GM12878 (cell line): Measurements from ENCODE around the gene RAMP2. TPM values are rescaled to one million over a fixed set of nuclear protein-coding genes. Genes with fewer than 3 reads are reported as not detected.

Source experiments
- ATAC-seq: fragments of 200-7000 bp; cut with Tn5 transposase; 3 replicates; pipeline ENCODE4 v1.9.1; 2020; ENCODE audit warnings: mild to moderate bottlenecking, moderate library complexity
- BruUV-seq: library from RNA; stranded (reverse); fragments of 400-500 nt; replicated peaks from 2 replicates; lab custom pipeline; 2021; lab: Mats Ljungman, UMichigan
- CTCF ChIA-PET: fragments of 300-600 bp; sonication (Branson Sonifier 250); formaldehyde crosslinking; extraction: SDS; loops from one replicate; lab custom pipeline; 2021; ENCODE audit warnings: inconsistent platforms; lab: Yijun Ruan, JAX
- POLR2A ChIA-PET: fragments of 350-600 bp; formaldehyde crosslinking; extraction: SDS; loops from one replicate; lab custom pipeline; 2021; ENCODE audit warnings: inconsistent platforms; lab: Charles Lee
- RAD21 ChIA-PET: fragments of 300-600 bp; sonication (Branson Sonifier 250); formaldehyde crosslinking; loops from one replicate; lab custom pipeline; 2023; ENCODE audit warnings: antibody characterized with exemption; ENCODE audit not compliant: unreplicated experiment; lab: Charles Lee
- SMC1A ChIA-PET: fragments of 300-600 bp; sonication (Branson Sonifier 250); formaldehyde crosslinking; loops from one replicate; lab custom pipeline; 2023; ENCODE audit not compliant: unreplicated experiment, uncharacterized antibody; lab: Charles Lee
- DNase-seq: peaks from one replicate; pipeline ENCODE4 v3.0.0-alpha.2; 2011; ENCODE audit warnings: low read depth, low spot score
- FAIRE-seq: peaks from 3 replicates; lab custom pipeline; 2011; peaks lifted over from hg19 to GRCh38; lab: Jason Lieb, UNC
- H2AFZ ChIP-seq: 2 replicates; pipeline ENCODE4 v1.6.0; 2011; ENCODE audit warnings: low read depth, low read length, control low read depth; ENCODE audit not compliant: control insufficient read depth
- H3K27ac ChIP-seq: 2 replicates; pipeline ENCODE4 v1.5.1; 2011; ENCODE audit warnings: control low read depth; ENCODE audit not compliant: control insufficient read depth, insufficient read depth
- H3K27me3 ChIP-seq, 2 experiments: replicated peaks in 1 of 2; 2 replicates each; pipeline versions ENCODE4 v1.6.0 to v1.6.1; 2011; ENCODE audit warnings: low read length in 1 of 2; ENCODE audit not compliant: control insufficient read depth in 2 of 2, insufficient read depth in 2 of 2
- H3K36me3 ChIP-seq, 2 experiments: 2 replicates each; pipeline ENCODE4 v1.5.1; 2011; ENCODE audit warnings: low read length in 1 of 2; ENCODE audit not compliant: control insufficient read depth in 2 of 2, insufficient read depth in 2 of 2
- H3K4me1 ChIP-seq: 2 replicates; pipeline ENCODE4 v1.6.1; 2011; ENCODE audit warnings: mild to moderate bottlenecking, low read length, moderate library complexity, mixed read lengths; ENCODE audit not compliant: control insufficient read depth, insufficient read depth
- H3K4me2 ChIP-seq: 2 replicates; pipeline ENCODE4 v1.6.0; 2011; ENCODE audit warnings: control low read depth; ENCODE audit not compliant: control insufficient read depth, insufficient read depth
- H3K4me3 ChIP-seq: fragments of 200-600 bp; sonication (generic); 2 replicates; pipeline ENCODE4 v1.5.1; 2016
- H3K79me2 ChIP-seq: 2 replicates; pipeline ENCODE4 v1.6.0; 2011; ENCODE audit warnings: low read length; ENCODE audit not compliant: control insufficient read depth, insufficient read depth
- H3K9ac ChIP-seq: 2 replicates; pipeline ENCODE4 v1.8.0; 2011; ENCODE audit warnings: low read length, control low read depth, mixed read lengths; ENCODE audit not compliant: control insufficient read depth, insufficient read depth
- H3K9me3 ChIP-seq: replicated peaks from 3 replicates; pipeline ENCODE4 v1.5.1; 2011; ENCODE audit warnings: mild to moderate bottlenecking, low read length; ENCODE audit not compliant: control insufficient read depth, insufficient read depth
- H4K20me1 ChIP-seq: 2 replicates; pipeline ENCODE4 v1.6.0; 2011; ENCODE audit not compliant: control insufficient read depth, insufficient read depth
- ATF7 ChIP-seq: fragments of 450-650 bp; IDR thresholded peaks from 2 replicates; pipeline ENCODE4 v1.6.1; 2016; ENCODE audit warnings: low read depth, mild to moderate bottlenecking
- CREM ChIP-seq: IDR thresholded peaks from 2 replicates; pipeline ENCODE4 v1.6.1; 2014; ENCODE audit warnings: antibody characterized with exemption, low read depth
- HDAC6 ChIP-seq: fragments of 200-600 bp; sonication (generic); IDR thresholded peaks from one replicate; pipeline ENCODE4 v1.8.0; 2017; ENCODE audit warnings: antibody characterized with exemption; ENCODE audit not compliant: unreplicated experiment
- RAD21 ChIP-seq: IDR thresholded peaks from 2 replicates; pipeline ENCODE4 v1.6.1; 2011; ENCODE audit warnings: mild to moderate bottlenecking, low read depth, low read length, moderate library complexity; ENCODE audit not compliant: insufficient read depth
- RB1 ChIP-seq: fragments of 450-650 bp; formaldehyde crosslinking; IDR thresholded peaks from 2 replicates; pipeline ENCODE4 v1.6.1; 2017; ENCODE audit warnings: mild to moderate bottlenecking, borderline replicate concordance
- RUNX3 ChIP-seq: IDR thresholded peaks from 2 replicates; pipeline ENCODE4 v1.6.1; 2012; ENCODE audit warnings: low read length, inconsistent platforms
- SMC3 ChIP-seq: IDR thresholded peaks from 2 replicates; pipeline ENCODE4 v1.6.1; 2011; ENCODE audit warnings: low read length, improper control_type of control experiment, borderline replicate concordance
- WGBS: methylation state at CpG from one replicate; pipeline ENCODE4 v1.1.6; 2016; ENCODE audit warnings: low lambda C conversion rate; ENCODE audit not compliant: insufficient replicate concordance, insufficient coverage; ENCODE audit errors: missing lambda C conversion rate; 5-methylcytosine and 5-hydroxymethylcytosine counted together
- in situ Hi-C: fragments of 300-500 bp; cut with MboI; formaldehyde crosslinking; loops from 9 replicates; pipeline ENCODE4 v1.14.3; 2018; ENCODE audit warnings: mixed read lengths
- intact Hi-C: fragments of 100-400 bp; cut with micrococcal nuclease; formaldehyde crosslinking; loops from one replicate; pipeline ENCODE4 v1.14.2; 2022; ENCODE audit not compliant: unreplicated experiment
- polyA plus RNA-seq, 11 experiments: library from polyadenylated mRNA; depleted of rRNA in 4 of 11; unstranded in 6 of 11; stranded (reverse) in 5 of 11; fragments of >200 nt; fragmentation: Nextera tagmentation in 4 of 11; fragmentation: Illumina TruSeq in 1 of 11; extraction: Ambion mirVana in 4 of 11; extraction: Trizol in 1 of 11; gene quantifications; 1 replicate in 1 of 11; 2 replicates in 10 of 11; pipeline versions ENCODE4 v1.2.1 to v1.2.3, GENCODE V29; 2011 to 2016; ENCODE audit warnings: inconsistent platforms in 2 of 11, missing spikeins in 2 of 11, low read depth in 1 of 11
- total RNA-seq, 4 experiments: library from RNA; depleted of rRNA in 3 of 4; stranded (reverse); fragments of >200 nt in 3 of 4; fragmentation: Illumina TruSeq in 1 of 4; extraction: Trizol in 1 of 4; gene quantifications; 2 replicates each; pipeline versions ENCODE4 v1.2.1 to v1.2.3, GENCODE V29; 2013 to 2021
- TF ChIP-seq, protein P1 (sequence below): fragments of 450-650 bp; IDR thresholded peaks from 2 replicates; pipeline ENCODE4 v1.6.1; 2018; ENCODE audit warnings: mild to moderate bottlenecking, low read depth, moderate library complexity; ENCODE audit not compliant: partially characterized antibody
- TF ChIP-seq, protein P2 (sequence below), 3 experiments: IDR thresholded peaks in 2 of 3; conservative IDR thresholded peaks in 1 of 3; 2 replicates each; pipeline ENCODE4 v1.5.1; 2011; ENCODE audit warnings: low read depth in 3 of 3, low read length in 3 of 3, mild to moderate bottlenecking in 3 of 3, control low read depth in 2 of 3, moderate library complexity in 2 of 3, inconsistent platforms in 1 of 3, mixed read lengths in 1 of 3; ENCODE audit not compliant: control insufficient read depth in 2 of 3, insufficient read depth in 1 of 3; ENCODE audit errors: extremely low read depth in 1 of 3

RAMP2 gene
- total and polyA plus RNA-seq, 10 of the 15 experiments (the other 5 are each of a cell fraction or from before 2014, with no cell fraction given), result 0.14 to 0.32 (median 0.21) TPM; not detected in 4

DNA sequence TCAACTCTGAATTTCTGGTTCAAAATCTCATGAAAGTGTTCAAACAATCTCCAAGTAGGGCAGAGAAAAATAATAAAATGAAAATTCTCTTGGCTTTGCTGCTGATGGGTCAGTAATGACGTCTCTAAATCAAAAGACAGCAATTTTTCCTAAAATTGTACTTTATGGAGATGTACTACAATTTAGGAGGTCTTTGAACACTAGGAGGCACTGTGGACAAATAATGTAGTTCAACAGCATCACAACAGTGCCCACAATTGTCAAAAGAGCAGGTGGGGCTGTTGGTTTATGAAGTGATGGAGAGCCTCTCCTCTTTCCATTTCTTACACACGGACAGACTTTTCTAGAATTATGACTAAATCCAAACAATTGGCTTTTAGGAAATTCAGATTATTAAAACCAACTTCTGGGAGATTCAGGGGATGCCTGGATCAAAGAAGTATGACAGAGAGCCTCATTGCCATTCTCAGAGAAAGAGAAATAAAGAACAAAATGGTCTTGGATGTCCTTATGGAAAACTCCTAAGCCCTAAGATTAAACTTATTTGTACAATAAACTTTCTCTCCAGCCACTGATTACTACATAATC lies 39.9 kb upstream of the RAMP2 start:
- 0% methylated on average over 2 of the region's 2 CpGs for WGBS
- in situ Hi-C loops (loop anchor here (10.0 kb wide), 1 partner anchor 214 kb away; no protein-coding TSS in a partner anchor), intact Hi-C loops (loop anchor here (1.0 to 2.0 kb wide), 3 partner anchors 42 to 216 kb away; partner anchors contain the start of gene BECN1)
- Histone ChIP-seq H2AFZ (no peak overlapping the region), H3K9me3 (no peaks in the 10 kb centered on the region), H3K36me3 (peaks cover 3 to 17% of the 10 kb centered on the region in 2 experiments), H3K4me3 (no peak overlapping the region), H3K79me2 (no peaks in the 10 kb centered on the region), H3K4me1 (no peaks in the 10 kb centered on the region), H3K27me3 (no peaks in the 10 kb centered on the region), H4K20me1 (no peaks in the 10 kb centered on the region), H3K9ac (no peak overlapping the region), H3K27ac (no peak overlapping the region), H3K4me2 (no peak overlapping the region)
- FAIRE-seq, result peak; percentile 85
- BruUV-seq, result no TSS peak
- ChIA-PET RAD21 (interaction anchor here (1.2 to 1.7 kb wide), 3 partner anchors 41 to 43 kb away, joined by 4 to 8 read pairs (median 5); no protein-coding TSS in a partner anchor), SMC1A (interaction anchor here (0.7 to 4.1 kb wide), 4 partner anchors 25 to 143 kb away, joined by 3 to 22 read pairs (median 6); partner anchors contain the start of gene PSMC3IP), CTCF (interaction anchor here (0.7 to 7.3 kb wide), 9 partner anchors 12 to 171 kb away, joined by 3 to 130 read pairs (median 5); partner anchors contain the start of genes BECN1, PSMC3IP and RAMP2), POLR2A (no interaction called here)
- DNase-seq, result no peak
- TF ChIP-seq SMC3 (peak; percentile 81; the same call in 1 of the 2 replicates), RB1 (0 out of 2 replicates have a peak, but pooled peaks have one; percentile 40), RUNX3 (peak; percentile 35; the same call in 1 of the 2 replicates), RAD21 (peak; percentile 73), HDAC6 (no peak), CREM (peak; percentile 16; the same call in 1 of the 2 replicates), ATF7 (peak; percentile 45; the same call in 1 of the 2 replicates)
- TF ChIP-seq, protein P1, sequence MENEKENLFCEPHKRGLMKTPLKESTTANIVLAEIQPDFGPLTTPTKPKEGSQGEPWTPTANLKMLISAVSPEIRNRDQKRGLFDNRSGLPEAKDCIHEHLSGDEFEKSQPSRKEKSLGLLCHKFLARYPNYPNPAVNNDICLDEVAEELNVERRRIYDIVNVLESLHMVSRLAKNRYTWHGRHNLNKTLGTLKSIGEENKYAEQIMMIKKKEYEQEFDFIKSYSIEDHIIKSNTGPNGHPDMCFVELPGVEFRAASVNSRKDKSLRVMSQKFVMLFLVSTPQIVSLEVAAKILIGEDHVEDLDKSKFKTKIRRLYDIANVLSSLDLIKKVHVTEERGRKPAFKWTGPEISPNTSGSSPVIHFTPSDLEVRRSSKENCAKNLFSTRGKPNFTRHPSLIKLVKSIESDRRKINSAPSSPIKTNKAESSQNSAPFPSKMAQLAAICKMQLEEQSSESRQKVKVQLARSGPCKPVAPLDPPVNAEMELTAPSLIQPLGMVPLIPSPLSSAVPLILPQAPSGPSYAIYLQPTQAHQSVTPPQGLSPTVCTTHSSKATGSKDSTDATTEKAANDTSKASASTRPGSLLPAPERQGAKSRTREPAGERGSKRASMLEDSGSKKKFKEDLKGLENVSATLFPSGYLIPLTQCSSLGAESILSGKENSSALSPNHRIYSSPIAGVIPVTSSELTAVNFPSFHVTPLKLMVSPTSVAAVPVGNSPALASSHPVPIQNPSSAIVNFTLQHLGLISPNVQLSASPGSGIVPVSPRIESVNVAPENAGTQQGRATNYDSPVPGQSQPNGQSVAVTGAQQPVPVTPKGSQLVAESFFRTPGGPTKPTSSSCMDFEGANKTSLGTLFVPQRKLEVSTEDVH, result no peak
- TF ChIP-seq, protein P2, sequence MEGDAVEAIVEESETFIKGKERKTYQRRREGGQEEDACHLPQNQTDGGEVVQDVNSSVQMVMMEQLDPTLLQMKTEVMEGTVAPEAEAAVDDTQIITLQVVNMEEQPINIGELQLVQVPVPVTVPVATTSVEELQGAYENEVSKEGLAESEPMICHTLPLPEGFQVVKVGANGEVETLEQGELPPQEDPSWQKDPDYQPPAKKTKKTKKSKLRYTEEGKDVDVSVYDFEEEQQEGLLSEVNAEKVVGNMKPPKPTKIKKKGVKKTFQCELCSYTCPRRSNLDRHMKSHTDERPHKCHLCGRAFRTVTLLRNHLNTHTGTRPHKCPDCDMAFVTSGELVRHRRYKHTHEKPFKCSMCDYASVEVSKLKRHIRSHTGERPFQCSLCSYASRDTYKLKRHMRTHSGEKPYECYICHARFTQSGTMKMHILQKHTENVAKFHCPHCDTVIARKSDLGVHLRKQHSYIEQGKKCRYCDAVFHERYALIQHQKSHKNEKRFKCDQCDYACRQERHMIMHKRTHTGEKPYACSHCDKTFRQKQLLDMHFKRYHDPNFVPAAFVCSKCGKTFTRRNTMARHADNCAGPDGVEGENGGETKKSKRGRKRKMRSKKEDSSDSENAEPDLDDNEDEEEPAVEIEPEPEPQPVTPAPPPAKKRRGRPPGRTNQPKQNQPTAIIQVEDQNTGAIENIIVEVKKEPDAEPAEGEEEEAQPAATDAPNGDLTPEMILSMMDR (IDR thresholded peaks at IDR 0.05 in 2 of 3, conservative IDR thresholded peaks at IDR 0.05 in 1 of 3; ENCODE audit: control insufficient read depth in 2 of 3, extremely low read depth in 1 of 3, insufficient read depth in 1 of 3, low read depth in 3 of 3, low read length in 3 of 3), result peak; percentile 61 to 83 (median 78); a peak in 5 of 6 replicates
- peak; percentile 94 for ATAC-seq
